DMS153 (cell line): ENCODE measurements around the gene TMEM203.
A peak's percentile ranks its signal among the peaks of the same experiment; 100 is the strongest.

Experiments used
- DNase-seq: peaks from one replicate; lab custom pipeline; 2025; lab: John Stamatoyannopoulos, UW

TMEM203 gene

DNA sequence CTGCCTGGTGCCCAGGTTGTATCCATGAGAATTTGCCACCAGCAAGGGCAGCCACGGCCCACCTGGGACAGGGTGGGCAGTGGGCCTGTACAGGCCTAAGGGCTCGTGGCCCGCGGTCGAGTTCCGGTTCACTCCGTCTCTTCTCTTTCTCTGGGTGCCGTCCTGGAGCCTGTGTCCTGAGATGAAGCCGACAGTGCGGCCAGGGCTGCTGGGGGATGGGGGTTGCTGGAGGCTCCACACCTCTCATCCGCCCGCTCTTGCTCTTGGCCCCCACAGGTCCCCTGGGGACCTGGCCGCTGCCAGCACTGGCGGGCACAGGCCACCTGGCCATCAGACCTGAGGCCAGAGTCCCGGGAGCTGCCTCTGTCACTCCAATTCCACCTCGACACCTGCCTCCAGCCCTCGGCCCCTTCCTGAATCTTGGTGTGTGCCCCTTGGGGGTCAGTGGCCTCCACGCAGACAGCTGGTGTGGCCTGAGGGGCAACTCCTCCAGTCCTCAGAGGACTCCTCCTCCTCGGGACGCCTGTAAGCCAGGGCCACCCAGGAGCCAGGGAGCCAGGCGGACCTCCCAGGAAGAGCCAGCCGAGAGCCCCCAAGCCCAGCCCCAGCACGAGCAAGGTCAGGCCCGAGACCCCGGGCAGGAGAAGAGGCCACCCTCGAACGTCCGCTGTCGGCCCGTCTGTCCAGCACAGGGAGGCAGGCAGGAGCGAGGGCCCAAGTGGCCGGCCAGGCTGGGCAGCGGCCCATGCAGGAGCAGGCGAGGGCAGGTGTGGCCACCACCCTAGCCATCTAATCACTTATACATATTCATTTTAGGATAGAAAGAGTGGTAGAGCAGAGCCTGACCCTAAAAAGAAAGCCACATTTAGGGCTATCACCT is 40.8 kb downstream of the TMEM203 start:
- DNase-seq, result no peak

DNA sequence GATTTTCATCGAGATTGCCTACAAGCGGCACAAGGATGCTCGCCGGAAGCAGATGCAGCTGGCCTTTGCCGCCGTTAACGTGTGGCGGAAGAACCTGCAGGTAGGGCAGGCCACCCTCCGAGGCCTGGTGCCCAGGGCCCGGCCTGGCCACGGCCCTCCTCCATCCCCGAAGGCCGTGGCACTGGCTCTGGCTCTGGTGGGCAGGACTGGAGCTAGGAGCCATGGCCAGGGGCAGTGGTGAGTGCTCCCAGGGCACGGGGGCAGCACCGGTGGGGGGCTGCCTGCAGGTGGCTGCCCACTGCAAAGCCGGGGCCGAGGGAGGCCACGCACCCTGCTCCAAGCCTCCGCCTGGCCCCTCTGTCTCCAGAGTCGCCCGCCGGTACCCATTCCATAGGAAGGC is 41.6 kb downstream of the TMEM203 start:
- no peak for DNase-seq

DNA sequence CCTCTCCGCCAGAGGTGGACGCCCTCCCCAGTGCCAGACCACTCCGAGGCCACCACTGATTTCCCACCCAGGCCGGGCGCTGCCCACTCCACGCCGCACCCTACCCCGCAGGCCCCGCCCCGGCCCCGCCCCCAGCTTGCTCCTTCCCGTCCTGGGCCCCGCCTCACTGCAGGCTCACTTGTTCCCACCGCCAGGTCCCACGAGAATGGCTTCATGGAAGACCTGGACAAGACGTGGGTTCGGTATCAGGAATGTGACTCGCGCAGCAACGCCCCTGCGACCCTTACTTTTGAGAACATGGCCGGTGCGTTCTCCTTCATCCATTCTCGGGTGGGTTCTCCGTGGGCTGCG is 42.1 kb downstream of the TMEM203 start:
- no peak for DNase-seq

DNA sequence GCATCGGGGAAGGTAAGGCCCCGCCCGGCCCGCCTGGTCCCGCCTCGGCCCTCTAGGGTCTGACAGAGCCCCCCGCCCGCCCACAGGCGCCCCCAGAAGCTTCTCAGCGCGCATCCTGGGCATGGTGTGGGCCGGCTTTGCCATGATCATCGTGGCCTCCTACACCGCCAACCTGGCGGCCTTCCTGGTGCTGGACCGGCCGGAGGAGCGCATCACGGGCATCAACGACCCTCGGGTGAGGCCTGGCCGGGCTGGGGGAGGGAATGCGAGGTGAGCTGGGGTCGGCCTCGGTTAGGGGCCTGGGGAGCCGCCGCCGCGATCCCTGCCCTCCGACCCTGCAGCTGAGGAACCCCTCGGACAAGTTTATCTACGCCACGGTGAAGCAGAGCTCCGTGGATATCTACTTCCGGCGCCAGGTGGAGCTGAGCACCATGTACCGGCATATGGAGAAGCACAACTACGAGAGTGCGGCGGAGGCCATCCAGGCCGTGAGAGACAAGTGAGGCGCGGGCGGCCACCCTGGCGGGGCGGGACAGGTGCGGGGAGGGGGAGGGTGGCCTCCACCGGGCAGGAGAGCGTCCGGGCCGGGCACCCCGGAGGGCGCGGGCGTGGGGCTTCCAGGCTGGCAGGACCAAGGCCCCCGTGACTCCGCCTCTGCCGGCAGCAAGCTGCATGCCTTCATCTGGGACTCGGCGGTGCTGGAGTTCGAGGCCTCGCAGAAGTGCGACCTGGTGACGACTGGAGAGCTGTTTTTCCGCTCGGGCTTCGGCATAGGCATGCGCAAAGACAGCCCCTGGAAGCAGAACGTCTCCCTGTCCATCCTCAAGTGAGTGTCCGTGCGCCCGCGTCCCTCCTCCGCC is 42.7 kb downstream of the TMEM203 start:
- DNase-seq, result peak; percentile 57

DNA sequence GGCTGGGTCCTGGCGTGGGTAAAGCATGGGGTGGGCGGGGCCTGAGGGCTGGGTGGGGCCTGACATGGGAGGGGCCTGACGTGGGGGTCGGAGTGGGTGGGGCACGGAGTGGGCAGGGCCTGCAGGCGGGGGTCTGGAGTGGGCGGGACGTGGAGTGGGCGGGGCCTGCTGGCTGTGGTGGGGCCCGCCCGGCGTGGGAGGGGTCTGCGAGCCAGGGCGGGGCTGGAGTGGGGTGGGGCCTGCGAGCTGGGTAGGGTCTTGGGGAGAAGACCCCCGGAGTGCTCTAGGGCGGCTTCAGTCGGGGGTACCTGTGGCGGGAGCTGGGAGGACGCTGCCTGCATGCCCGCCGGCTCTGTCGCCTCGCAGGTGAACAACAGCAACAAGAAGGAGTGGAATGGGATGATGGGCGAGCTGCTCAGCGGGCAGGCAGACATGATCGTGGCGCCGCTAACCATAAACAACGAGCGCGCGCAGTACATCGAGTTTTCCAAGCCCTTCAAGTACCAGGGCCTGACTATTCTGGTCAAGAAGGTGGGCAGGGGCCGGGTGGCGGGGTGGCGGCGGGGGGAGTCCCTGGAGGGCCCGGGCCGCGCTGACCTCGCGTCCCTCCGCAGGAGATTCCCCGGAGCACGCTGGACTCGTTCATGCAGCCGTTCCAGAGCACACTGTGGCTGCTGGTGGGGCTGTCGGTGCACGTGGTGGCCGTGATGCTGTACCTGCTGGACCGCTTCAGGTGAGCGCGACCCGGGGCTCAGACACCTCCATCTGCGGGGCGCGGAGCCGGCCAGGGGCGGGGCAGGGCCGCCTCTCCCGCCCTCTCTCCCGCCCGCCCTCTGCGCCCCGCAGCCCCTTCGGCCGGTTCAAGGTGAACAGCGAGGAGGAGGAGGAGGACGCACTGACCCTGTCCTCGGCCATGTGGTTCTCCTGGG is 43.6 kb downstream of the TMEM203 start:
- DNase-seq, result no peak

DNA sequence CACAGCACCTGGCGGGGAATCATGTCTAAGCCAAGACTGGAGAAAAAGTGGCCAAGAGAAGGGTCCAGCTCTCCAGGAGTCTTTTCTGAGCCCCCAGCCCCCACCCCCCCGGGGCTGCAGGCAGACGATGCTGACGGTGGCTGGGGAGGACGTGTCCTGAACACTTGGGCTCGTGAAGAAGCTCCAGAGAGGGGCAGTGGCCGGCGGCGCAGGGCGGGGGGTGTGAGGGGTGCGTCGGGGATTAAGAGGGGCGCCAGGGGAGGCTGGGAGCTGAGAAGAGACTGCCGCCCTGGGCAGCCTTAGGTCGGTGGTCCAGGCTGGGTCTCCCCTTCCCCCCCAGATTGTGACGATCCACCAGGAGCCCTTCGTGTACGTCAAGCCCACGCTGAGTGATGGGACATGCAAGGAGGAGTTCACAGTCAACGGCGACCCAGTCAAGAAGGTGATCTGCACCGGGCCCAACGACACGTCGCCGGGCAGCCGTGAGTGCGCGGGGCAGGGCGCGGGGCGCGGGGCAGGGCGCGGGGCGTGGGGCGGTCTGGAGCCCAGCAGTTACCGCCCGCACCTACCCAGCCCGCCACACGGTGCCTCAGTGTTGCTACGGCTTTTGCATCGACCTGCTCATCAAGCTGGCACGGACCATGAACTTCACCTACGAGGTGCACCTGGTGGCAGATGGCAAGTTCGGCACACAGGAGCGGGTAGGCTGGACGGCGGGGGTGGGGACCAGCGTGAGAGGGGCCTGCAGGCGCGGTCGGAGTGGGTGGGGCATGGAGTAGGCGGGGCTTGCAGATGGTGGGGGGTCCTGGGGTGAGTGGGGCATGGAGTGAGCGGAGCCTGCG is 44.5 kb downstream of the TMEM203 start:
- peak; percentile 82 for DNase-seq

DNA sequence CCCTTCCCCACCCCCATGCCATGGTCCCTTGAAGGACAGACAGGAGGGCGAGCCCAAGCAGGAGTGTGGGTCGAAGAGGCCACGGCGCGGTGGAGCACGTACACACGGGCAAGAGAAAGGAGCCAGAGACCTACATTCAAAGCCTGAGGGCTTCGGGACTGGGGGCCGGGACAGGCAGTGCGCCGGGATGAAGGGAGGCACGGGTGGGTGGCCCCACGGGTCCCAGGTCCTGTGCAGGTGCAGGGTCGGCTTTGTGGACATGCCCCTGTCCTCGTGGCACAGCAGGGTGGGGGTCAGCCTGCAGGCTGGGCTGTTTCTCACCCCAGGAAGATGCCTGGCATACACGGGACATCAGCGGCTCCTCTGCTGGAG is 45.4 kb downstream of the TMEM203 start:
- DNase-seq, result no peak

DNA sequence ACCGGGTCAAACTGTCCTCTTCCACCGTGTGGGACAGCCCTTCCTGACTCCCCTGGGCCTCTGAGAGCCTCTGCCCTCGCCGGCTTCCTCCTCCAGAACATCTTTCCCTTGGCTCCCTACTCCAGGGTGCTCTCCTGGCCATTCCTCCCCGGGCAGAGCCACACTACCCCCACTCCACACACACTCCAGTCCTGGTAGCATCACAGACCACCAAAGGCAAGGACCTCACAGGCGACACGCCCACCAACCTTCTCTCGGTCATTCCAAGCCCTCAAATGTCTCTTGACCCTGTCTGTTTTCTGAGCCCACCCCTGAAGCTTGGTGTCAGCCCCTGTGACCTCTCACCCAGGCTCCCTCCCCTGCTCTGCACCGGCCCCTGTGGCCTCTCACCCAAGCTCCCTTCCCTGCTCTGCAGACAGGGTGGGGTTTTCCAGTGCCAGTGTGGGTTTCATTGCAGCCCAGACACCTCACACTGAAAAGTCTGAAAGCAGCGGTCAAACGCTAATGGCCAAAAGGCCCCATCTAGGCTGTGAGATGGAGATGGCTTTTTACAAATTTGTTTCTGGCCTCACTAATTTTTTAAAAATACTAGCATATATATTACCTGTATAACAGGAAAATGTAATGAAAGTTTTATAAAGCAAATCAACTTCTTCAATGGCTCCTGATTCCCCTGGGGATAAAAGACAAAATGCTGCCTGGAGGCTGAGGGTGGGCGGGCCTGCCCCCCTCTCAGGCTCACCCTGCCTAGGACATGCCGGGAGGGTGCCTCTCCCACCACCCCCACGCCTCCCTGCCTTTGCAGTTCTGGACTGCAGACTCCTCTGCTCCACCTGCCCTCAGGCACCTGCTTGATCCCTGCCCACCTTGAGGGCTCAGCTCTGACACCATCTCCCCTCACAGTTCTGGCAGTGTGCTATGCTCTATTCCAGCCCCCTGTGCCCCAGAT is 46.1 kb downstream of the TMEM203 start:
- no peak for DNase-seq

DNA sequence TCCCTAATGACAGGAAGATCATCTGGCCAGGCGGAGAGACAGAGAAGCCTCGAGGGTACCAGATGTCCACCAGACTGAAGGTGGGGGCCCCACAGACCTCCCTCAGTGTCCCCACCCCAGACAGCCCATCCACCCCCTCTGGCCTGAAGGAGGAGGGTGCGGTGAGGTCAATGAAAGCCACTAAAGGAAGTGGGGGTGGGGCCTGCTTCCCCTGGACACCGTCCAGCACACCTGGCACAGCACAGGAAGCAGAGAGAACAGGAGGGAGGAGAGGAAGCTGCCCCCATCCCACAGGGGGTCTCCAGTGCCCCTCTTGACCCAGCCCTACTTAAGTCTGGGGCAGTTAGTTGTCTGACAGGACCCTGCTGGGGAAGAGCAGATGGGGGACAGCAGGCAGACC is 46.8 kb downstream of the TMEM203 start:
- DNase-seq, result peak; percentile 63

DNA sequence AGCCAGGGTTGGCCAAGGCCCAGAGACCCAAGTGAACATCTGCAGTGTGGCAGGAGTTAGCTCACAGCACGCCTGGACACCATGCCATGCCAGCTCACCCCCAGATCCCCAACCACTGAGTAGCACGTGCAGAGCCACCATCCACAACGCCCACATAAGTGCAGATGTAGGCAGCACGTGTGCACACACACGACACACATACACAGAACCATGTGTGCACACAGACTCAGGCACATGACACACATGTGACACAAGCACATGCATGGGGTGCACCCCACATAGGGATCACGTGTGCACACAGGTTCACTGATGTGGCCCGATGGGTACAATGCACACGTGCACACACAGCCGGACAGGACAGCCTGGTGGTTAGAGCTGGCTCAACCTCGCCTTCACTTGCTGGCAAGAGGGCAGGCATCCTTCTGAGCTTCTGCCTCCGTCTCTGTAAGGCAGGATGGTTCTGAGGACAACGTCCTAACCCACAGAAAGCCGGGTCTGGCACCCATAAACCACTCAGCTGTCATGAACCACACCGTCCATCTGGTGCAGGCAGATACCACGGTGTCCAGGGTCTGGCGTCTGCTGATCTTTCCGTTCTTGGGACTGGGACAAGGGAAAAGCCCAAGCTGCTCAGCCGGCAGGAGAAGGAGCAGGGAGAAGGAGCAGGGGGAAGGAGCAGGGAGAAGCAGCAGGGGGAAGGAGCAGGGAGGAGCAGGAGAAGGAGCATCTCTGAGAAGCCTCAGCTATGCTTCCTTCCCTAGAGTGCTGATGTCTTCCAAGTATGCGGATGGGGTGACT is 47.6 kb downstream of the TMEM203 start:
- DNase-seq, result no peak

DNA sequence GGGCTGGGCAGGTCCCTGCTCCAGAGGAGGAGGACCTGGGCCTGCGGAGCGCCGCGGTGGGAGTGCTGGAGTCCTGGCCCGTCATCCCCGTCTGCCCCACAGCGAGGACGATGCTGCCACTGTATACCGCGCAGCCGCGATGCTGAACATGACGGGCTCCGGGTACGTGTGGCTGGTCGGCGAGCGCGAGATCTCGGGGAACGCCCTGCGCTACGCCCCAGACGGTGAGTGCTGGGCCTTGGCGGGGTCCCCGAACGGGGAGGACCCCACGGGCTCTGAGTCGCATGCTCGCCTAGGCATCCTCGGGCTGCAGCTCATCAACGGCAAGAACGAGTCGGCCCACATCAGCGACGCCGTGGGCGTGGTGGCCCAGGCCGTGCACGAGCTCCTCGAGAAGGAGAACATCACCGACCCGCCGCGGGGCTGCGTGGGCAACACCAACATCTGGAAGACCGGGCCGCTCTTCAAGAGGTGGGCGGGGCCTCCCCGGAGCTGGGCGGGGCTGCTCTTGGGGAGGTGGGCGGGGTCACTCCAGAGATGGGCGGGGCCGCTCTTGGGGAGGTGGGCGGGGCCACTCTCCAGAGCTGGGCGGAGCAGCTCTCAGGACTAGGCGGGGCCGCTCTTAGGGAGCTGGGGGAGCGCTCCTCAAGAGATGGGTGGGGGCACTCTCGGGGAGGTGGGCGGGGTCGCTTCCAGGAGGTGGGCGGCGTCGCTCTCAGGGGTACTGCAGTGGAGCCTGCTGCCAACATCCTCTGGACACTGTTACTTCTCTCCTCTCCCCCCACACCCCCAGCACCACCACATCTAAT is 48.7 kb downstream of the TMEM203 start:
- DNase-seq, result peak; percentile 37
